Nephron (organoid): ENCODE data around the gene DLX1.
"Not testable (repeated sequence)": the region's sequence is repeated elsewhere in the genome, so short reads cannot be mapped to it uniquely, and the experiment has no call there.

Experiments used
- H3K27ac Mint-ChIP-seq, 3 experiments: 2 replicates each; pipeline ENCODE4 v1.8.0; 2020; ENCODE audit warnings: mixed read lengths in 3 of 3, mild to moderate bottlenecking in 2 of 3, moderate library complexity in 1 of 3
- H3K27me3 Mint-ChIP-seq: 2 replicates; pipeline ENCODE4 v1.8.0; 2021; ENCODE audit warnings: low read depth, mild to moderate bottlenecking, moderate library complexity, mixed read lengths
- H3K36me3 Mint-ChIP-seq: 2 replicates; pipeline ENCODE4 v1.8.0; 2020; ENCODE audit warnings: low read depth, mixed read lengths
- H3K4me1 Mint-ChIP-seq: 2 replicates; pipeline ENCODE4 v1.8.0; 2020; ENCODE audit warnings: mixed read lengths
- H3K4me3 Mint-ChIP-seq, 3 experiments: 2 replicates each; pipeline ENCODE4 v1.8.0; 2020; ENCODE audit warnings: mild to moderate bottlenecking in 3 of 3, mixed read lengths in 3 of 3, moderate library complexity in 2 of 3
- H3K9me3 Mint-ChIP-seq: 2 replicates; pipeline ENCODE4 v1.8.0; 2020; ENCODE audit warnings: mixed read lengths
- TF ChIP-seq, protein P1 (sequence below), 3 experiments: fragments of 200-600 bp; sonication (generic); IDR thresholded peaks; one replicate each; pipeline ENCODE4 v1.5.0; 2021; ENCODE audit warnings: antibody characterized with exemption in 3 of 3; ENCODE audit not compliant: unreplicated experiment in 3 of 3

Gene DLX1

GRCh38 chr2:172062402-172063004, 22.8 kb upstream of the DLX1 start:
- no peak overlapping the region for H3K4me3 Mint-ChIP-seq
- H3K9me3 Mint-ChIP-seq = no peaks in the 10 kb centered on the region
- H3K27ac Mint-ChIP-seq = no peak overlapping the region
- H3K4me1 Mint-ChIP-seq = no peaks in the 10 kb centered on the region
- peaks cover 5% of the 10 kb centered on the region for H3K36me3 Mint-ChIP-seq
- H3K27me3 Mint-ChIP-seq = peaks cover 6% of the 10 kb centered on the region
- TF ChIP-seq, protein P1, sequence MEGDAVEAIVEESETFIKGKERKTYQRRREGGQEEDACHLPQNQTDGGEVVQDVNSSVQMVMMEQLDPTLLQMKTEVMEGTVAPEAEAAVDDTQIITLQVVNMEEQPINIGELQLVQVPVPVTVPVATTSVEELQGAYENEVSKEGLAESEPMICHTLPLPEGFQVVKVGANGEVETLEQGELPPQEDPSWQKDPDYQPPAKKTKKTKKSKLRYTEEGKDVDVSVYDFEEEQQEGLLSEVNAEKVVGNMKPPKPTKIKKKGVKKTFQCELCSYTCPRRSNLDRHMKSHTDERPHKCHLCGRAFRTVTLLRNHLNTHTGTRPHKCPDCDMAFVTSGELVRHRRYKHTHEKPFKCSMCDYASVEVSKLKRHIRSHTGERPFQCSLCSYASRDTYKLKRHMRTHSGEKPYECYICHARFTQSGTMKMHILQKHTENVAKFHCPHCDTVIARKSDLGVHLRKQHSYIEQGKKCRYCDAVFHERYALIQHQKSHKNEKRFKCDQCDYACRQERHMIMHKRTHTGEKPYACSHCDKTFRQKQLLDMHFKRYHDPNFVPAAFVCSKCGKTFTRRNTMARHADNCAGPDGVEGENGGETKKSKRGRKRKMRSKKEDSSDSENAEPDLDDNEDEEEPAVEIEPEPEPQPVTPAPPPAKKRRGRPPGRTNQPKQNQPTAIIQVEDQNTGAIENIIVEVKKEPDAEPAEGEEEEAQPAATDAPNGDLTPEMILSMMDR (IDR thresholded peaks at IDR 0.05; ENCODE audit: unreplicated experiment in 3 of 3) = no peak

GRCh38 chr2:172063446-172063845, 21.9 kb upstream of the DLX1 start:
- TF ChIP-seq, protein P1 (IDR thresholded peaks at IDR 0.05; ENCODE audit: unreplicated experiment in 3 of 3) = no peak
- Mint-ChIP-seq H3K9me3 (no peaks in the 10 kb centered on the region), H3K4me3 (no peak overlapping the region), H3K4me1 (no peaks in the 10 kb centered on the region), H3K27ac (no peak overlapping the region), H3K36me3 (peaks cover 5% of the 10 kb centered on the region), H3K27me3 (peaks cover 6% of the 10 kb centered on the region)

- no peaks in the 10 kb centered on the region for H3K4me1 Mint-ChIP-seq
- no peaks in the 10 kb centered on the region for H3K9me3 Mint-ChIP-seq
- H3K27me3 Mint-ChIP-seq = peaks cover 2% of the 10 kb centered on the region
- peaks cover 5% of the 10 kb centered on the region for H3K36me3 Mint-ChIP-seq
- no peak overlapping the region for H3K4me3 Mint-ChIP-seq
- TF ChIP-seq, protein P1 (IDR thresholded peaks at IDR 0.05; ENCODE audit: unreplicated experiment in 3 of 3) = no peak
- no peak overlapping the region for H3K27ac Mint-ChIP-seq
These were observed 20.2 kb upstream of the DLX1 start for GRCh38 chr2:172065111-172065510.

DNA sequence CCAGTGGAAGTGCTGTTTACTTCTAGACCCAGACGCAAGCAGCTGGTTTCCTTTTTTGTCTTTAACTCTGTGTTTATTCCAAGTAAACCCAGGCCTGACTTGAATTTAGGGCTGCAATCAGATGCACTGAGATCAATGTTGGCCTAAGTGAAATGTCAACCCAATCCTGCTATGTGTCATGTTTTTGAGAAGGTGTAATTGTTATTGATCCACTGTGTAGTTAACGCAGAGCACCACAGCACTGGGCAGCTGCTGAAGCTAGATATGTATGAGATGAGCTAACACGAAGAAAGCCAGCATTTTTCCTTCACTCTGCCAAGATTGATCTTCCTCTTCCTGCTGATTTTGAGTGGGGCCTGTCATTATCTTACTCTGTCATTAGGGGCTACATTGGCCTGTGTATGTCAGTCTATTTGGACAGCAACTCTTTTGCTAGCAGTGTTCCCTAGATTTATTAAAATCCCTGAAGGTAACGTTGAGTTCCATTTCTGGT, 18.9 kb upstream of the DLX1 start:
- TF ChIP-seq, protein P1 (IDR thresholded peaks at IDR 0.05; ENCODE audit: unreplicated experiment in 3 of 3) = no peak
- H3K4me3 Mint-ChIP-seq = no peak overlapping the region
- H3K27ac Mint-ChIP-seq = no peak overlapping the region
- H3K9me3 Mint-ChIP-seq = no peaks in the 10 kb centered on the region
- no peaks in the 10 kb centered on the region for H3K4me1 Mint-ChIP-seq
- H3K27me3 Mint-ChIP-seq = no peaks in the 10 kb centered on the region
- H3K36me3 Mint-ChIP-seq = peaks cover 5% of the 10 kb centered on the region

- not testable (repeated sequence) for H3K27ac Mint-ChIP-seq, H3K4me3 Mint-ChIP-seq, H3K36me3 Mint-ChIP-seq, H3K27me3 Mint-ChIP-seq, H3K4me1 Mint-ChIP-seq, H3K9me3 Mint-ChIP-seq
These were observed 17.4 kb upstream of the DLX1 start for GRCh38 chr2:172067905-172068304.

DNA sequence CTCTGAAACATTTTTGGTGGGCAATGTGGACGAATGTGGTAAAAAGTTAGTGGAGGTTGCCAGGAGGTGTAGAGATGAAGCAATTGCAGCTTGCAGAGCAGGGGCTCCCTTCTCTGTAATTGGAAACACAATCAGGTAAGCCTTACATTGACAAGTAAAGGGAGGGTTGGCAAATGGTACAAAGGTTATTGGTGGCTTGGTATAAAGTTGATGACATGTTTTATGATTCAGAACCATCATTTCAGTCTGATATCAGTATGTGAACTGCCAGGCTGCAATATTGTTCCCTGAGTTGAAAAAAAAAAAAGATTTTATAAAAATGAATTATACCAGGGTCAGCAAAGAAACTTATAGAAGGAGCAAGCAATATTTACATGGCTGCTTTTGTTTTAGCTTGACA, 14.4 kb upstream of the DLX1 start:
- TF ChIP-seq, protein P1 (IDR thresholded peaks at IDR 0.05; ENCODE audit: unreplicated experiment in 3 of 3) = no peak
- Mint-ChIP-seq H3K36me3 (no peaks in the 10 kb centered on the region), H3K4me3 (no peak overlapping the region), H3K9me3 (no peaks in the 10 kb centered on the region), H3K27ac (no peak overlapping the region), H3K4me1 (no peaks in the 10 kb centered on the region), H3K27me3 (peaks cover 19% of the 10 kb centered on the region)
